CD4-positive, CD25-positive, alpha-beta regulatory T cell (primary cell): Measurements from ENCODE around the gene CACNG4. TPM values are rescaled to one million over a fixed set of nuclear protein-coding genes. Genes with fewer than 3 reads are reported as not detected.

Source experiments
- ATAC-seq, 2 donors: fragments of 150-1000 bp; cut with Tn5 transposase; one replicate each; pipeline ENCODE4 v1.10.0; 2021; ENCODE audit warnings: low read depth in 2 of 2, moderate number of reproducible peaks in 2 of 2, moderate library complexity in 1 of 2
- DNase-seq, 3 donors: peaks; one replicate each; pipeline versions ENCODE4 v3.0.0 to v3.0.0-alpha.2; 2012 to 2022; ENCODE audit warnings: mixed read lengths in 1 of 3
- H3K27ac ChIP-seq: one replicate; pipeline ENCODE4 v1.7.0; 2013; ENCODE audit warnings: mild to moderate bottlenecking, low read length; ENCODE audit not compliant: insufficient read depth, poor library complexity, severe bottlenecking
- H3K27me3 ChIP-seq: one replicate; pipeline ENCODE4 v1.7.0; 2013; ENCODE audit warnings: low read length; ENCODE audit not compliant: control insufficient read depth, insufficient read depth
- H3K36me3 ChIP-seq: one replicate; pipeline ENCODE4 v1.7.0; 2013; ENCODE audit warnings: mild to moderate bottlenecking, low read length, moderate library complexity; ENCODE audit not compliant: control insufficient read depth, insufficient read depth
- H3K4me1 ChIP-seq: 2 replicates; pipeline ENCODE4 v1.7.0; 2013; ENCODE audit warnings: mild to moderate bottlenecking, low read length; ENCODE audit not compliant: insufficient read depth, control insufficient read depth, poor library complexity, severe bottlenecking
- H3K4me3 ChIP-seq: one replicate; pipeline ENCODE4 v1.7.0; 2013; ENCODE audit warnings: low read depth, mild to moderate bottlenecking, low read length, moderate library complexity
- H3K9me3 ChIP-seq, 2 experiments: 1 replicate in 1 of 2; 2 replicates in 1 of 2; pipeline ENCODE4 v1.7.0; 2013; ENCODE audit warnings: low read length in 2 of 2, mild to moderate bottlenecking in 1 of 2, moderate library complexity in 1 of 2; ENCODE audit not compliant: control insufficient read depth in 2 of 2
- H3K27ac Mint-ChIP-seq, 3 donors: one replicate each; pipeline ENCODE4 v1.8.0; 2020 to 2022; ENCODE audit warnings: mild to moderate bottlenecking in 3 of 3, mixed read lengths in 3 of 3, moderate library complexity in 2 of 3
- H3K27me3 Mint-ChIP-seq: one replicate; pipeline ENCODE4 v1.8.0; 2022; ENCODE audit warnings: mild to moderate bottlenecking, mixed read lengths
- H3K36me3 Mint-ChIP-seq: one replicate; pipeline ENCODE4 v1.8.0; 2020; ENCODE audit warnings: mixed read lengths
- H3K4me1 Mint-ChIP-seq, 4 donors: one replicate each; pipeline ENCODE4 v1.8.0; 2020 to 2022; ENCODE audit warnings: mixed read lengths in 4 of 4, mild to moderate bottlenecking in 1 of 4
- H3K4me3 Mint-ChIP-seq, 4 donors: one replicate each; pipeline ENCODE4 v1.8.0; 2020 to 2022; ENCODE audit warnings: mild to moderate bottlenecking in 4 of 4, mixed read lengths in 4 of 4, moderate library complexity in 3 of 4
- H3K9me3 Mint-ChIP-seq, 7 donors: one replicate each; pipeline ENCODE4 v1.8.0; 2020 to 2022; ENCODE audit warnings: mixed read lengths in 7 of 7, mild to moderate bottlenecking in 3 of 7, moderate library complexity in 2 of 7
- polyA plus RNA-seq, 4 donors: library from polyadenylated mRNA; unstranded; fragments of 300-500 nt; fragmentation: Illumina TruSeq; gene quantifications; one replicate each; pipeline ENCODE4 v1.2.3, GENCODE V29; 2021
- total RNA-seq: library from RNA; stranded (reverse); gene quantifications from one replicate; pipeline ENCODE4 v1.2.3, GENCODE V29; 2022

CACNG4 gene
- total and polyA plus RNA-seq, 5 donors from 2014 or later = not detected

DNA sequence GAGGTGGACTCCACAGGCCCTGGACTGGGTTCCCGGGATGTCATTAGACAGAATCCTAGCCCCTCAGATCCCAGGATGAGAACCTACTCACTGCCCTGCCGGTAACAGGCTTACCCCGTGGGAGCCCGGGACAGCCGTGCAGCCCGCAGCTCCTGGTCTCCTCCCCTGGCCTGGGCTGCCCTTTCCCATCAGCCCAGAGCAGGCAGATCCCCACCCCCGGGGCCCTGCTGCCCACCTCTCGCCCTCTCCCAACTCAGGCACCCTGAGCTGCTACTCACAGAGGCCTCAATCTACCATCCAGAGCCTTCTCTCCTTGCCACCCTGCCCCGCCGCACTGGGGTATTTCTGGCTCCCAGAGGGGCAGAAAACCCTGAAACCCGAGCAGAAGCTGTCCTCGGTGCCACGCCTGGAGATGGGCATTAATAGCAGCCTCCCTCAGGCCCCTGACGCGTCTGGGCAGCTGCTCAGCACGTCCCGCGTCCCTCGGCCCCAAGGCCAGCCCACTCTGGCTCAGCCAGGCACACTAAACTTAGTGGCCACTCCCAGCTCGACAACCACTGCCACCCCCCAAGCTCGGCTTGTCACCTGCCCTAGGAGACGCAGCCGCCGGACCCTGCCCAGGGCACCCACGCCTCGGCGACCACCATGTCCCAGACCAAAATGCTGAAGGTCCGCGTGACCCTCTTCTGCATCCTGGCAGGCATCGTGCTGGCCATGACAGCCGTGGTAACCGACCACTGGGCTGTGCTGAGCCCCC, 79.7 kb downstream of the CACNG4 start, which contains the start of gene CACNG1:
Gene CACNG1, plus strand, starts transcription at position 539 of the 757 bp plus-strand sequence. Its CDS starts 107 bp downstream, at position 646.
- Mint-ChIP-seq H3K36me3 (no peaks in the 10 kb centered on the region), H3K4me1 (no peaks in the 10 kb centered on the region), H3K4me3 (no peak within 1 kb of the TSS), H3K27me3 (peaks cover 10% of the 10 kb centered on the region), H3K9me3 (peaks cover 0 to 21% (median 3%) of the 10 kb centered on the region in 7 donors), H3K27ac (no peak within 1 kb of the TSS)
- Histone ChIP-seq H3K9me3 (peaks cover 14 to 20% of the 10 kb centered on the region in 2 experiments), H3K27ac (no peak within 1 kb of the TSS), H3K27me3 (peaks cover 3% of the 10 kb centered on the region), H3K4me3 (no peak within 1 kb of the TSS), H3K4me1 (no peaks in the 10 kb centered on the region), H3K36me3 (no peaks in the 10 kb centered on the region)
- DNase-seq (no peak), ATAC-seq (no peak)

DNA sequence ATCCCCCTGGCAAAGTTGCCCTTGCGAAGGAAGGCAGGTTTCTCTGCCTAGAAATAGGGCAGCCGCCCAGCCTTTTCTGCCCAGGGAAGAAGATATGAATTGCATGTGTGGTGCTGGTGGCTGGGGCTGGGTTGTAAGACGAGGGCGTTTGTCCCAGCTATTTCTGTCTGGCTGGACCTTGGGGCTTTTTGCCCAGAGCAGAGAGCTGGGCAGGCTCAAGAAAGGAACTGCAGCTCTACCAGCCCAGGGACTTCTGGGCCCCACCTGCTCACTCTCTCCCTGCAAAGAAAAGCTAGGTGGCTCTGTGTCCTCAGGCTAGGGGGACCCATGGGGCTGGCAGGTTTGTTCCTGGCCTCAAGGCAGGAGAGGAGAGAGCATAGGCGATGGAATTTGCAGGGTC, 80.4 kb downstream of the CACNG4 start:
- ATAC-seq (no peak), DNase-seq (no peak)
- Mint-ChIP-seq H3K4me3 (no peak overlapping the region), H3K27ac (no peak overlapping the region), H3K36me3 (no peaks in the 10 kb centered on the region), H3K4me1 (no peaks in the 10 kb centered on the region), H3K9me3 (peaks cover 0 to 28% (median 3%) of the 10 kb centered on the region in 7 donors), H3K27me3 (peaks cover 5% of the 10 kb centered on the region)
- Histone ChIP-seq H3K4me3 (no peak overlapping the region), H3K9me3 (peaks cover 18 to 27% of the 10 kb centered on the region in 2 experiments), H3K36me3 (no peaks in the 10 kb centered on the region), H3K27ac (no peak overlapping the region), H3K27me3 (peaks cover 3% of the 10 kb centered on the region), H3K4me1 (no peaks in the 10 kb centered on the region)

DNA sequence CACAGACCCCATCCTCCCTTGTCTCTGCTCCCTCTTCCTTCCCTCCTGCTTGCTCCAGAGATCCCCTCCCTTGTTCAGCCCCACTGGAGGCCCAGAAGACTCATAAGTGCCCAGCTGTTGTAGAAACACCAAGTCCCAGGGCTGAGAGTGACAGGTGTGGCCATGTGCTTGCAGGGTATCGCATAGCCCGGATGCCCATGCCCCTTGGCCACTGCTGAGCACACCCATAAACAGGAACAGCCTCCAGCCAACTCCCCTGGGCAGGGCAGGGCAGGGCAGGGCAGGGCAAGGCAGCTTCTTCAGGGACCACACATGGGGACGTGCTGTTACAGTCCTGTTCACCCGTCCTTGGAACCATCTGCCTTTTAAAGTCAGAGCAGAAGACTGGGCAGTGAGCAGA, 81.9 kb downstream of the CACNG4 start:
- H3K4me1 Mint-ChIP-seq = no peaks in the 10 kb centered on the region
- Histone ChIP-seq H3K9me3 (peaks cover 18 to 27% of the 10 kb centered on the region in 2 experiments), H3K27me3 (peaks cover 3% of the 10 kb centered on the region), H3K4me1 (no peaks in the 10 kb centered on the region), H3K4me3 (no peak overlapping the region), H3K27ac (no peak overlapping the region), H3K36me3 (no peaks in the 10 kb centered on the region)
- no peak for DNase-seq
- no peak overlapping the region for H3K4me3 Mint-ChIP-seq
- H3K9me3 Mint-ChIP-seq = peaks cover 0 to 30% (median 4%) of the 10 kb centered on the region in 7 donors
- H3K27me3 Mint-ChIP-seq = peaks cover 5% of the 10 kb centered on the region
- H3K27ac Mint-ChIP-seq = no peak overlapping the region
- H3K36me3 Mint-ChIP-seq = no peaks in the 10 kb centered on the region
- ATAC-seq = no peak

DNA sequence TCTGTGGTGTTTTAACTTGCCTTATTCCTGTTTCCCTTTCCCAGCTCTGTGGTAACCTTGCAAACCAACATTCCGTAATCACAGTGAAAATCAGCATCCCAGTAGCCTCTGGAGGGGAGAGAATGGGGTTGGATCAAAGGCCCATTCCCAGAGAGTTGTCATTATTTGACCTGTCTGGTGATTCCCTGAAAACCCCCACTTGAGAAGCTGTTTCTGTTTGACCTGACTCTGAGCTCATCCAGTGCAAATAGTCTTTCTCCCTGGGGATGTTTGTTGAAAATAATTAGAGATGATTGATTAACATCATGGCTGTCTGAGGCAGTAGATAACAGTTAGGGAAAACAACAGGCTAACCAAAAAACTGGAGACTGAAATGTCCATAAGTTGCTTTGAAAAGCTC, 82.9 kb downstream of the CACNG4 start:
- Histone ChIP-seq H3K4me3 (no peak overlapping the region), H3K4me1 (no peaks in the 10 kb centered on the region), H3K27ac (no peak overlapping the region), H3K9me3 (peaks cover 18 to 27% of the 10 kb centered on the region in 2 experiments), H3K27me3 (peaks cover 3% of the 10 kb centered on the region), H3K36me3 (no peaks in the 10 kb centered on the region)
- Mint-ChIP-seq H3K4me3 (no peak overlapping the region), H3K36me3 (no peaks in the 10 kb centered on the region), H3K4me1 (no peaks in the 10 kb centered on the region), H3K27me3 (peaks cover 5% of the 10 kb centered on the region), H3K27ac (no peak overlapping the region), H3K9me3 (peaks cover 0 to 30% (median 4%) of the 10 kb centered on the region in 7 donors)
- DNase-seq (no peak), ATAC-seq (no peak)

DNA sequence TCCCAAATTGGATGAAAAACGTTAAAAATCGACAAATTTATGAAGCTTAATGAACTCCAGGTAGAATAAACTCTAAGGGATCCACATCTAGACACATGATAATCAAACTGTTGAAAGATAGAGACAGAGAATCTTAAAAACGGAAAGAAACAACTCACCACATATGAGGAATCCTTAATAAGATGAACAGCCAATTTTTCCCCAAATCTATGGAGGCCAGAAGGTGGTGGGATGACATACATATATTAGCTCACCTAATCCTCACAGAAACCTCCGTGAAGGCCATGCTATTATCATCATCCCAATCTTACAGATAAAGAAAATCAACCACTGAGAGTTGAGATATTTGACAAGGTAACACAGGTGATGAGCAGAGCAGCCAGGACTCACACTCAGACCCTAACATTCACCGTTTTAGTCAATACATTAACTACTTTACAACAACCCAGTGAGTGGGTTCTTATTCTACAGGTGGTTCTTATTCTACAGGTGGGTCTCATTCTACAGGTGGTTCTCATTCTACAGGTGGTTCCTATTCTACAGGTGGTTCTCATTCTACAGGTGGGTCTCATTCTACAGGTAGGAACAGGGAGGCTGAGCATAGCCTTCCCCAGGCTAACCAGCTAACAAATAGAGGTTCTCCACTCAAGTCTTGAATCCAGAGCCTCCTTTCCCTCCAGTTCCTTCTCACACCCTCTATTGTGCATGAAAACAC, 84.7 kb downstream of the CACNG4 start:
- Mint-ChIP-seq H3K27me3 (peaks cover 5% of the 10 kb centered on the region), H3K4me3 (no peak overlapping the region), H3K36me3 (no peaks in the 10 kb centered on the region), H3K4me1 (no peaks in the 10 kb centered on the region), H3K27ac (no peak overlapping the region), H3K9me3 (peaks cover 0 to 30% (median 4%) of the 10 kb centered on the region in 7 donors)
- H3K4me1 ChIP-seq = no peaks in the 10 kb centered on the region
- no peak overlapping the region for H3K27ac ChIP-seq
- H3K36me3 ChIP-seq = no peaks in the 10 kb centered on the region
- peaks cover 18 to 27% of the 10 kb centered on the region in 2 experiments for H3K9me3 ChIP-seq
- no peak for ATAC-seq
- H3K27me3 ChIP-seq = peaks cover 3% of the 10 kb centered on the region
- H3K4me3 ChIP-seq = no peak overlapping the region
- no peak for DNase-seq

DNA sequence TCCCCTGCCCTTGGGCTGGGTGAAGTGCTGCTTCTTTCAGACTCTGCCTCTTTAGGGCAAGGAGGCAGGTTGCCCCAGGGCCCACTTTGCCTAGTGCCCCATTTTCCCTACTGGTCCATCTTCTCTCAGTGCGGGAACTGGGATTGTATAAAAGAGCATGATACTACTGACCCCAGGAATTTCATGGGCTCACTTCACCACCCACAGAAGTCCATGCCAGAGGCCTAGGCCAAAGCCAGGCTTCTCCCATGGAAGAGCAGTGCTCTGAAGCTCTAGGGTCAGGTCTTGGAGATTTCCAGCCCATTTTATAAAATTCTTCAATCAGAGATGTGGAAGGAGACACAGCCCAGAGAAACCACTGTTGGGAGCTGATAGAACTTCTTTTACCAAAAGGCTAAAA, 85.6 kb downstream of the CACNG4 start:
- no peak for DNase-seq
- H3K27me3 Mint-ChIP-seq = peaks cover 5% of the 10 kb centered on the region
- H3K36me3 Mint-ChIP-seq = no peaks in the 10 kb centered on the region
- H3K36me3 ChIP-seq = no peaks in the 10 kb centered on the region
- no peak overlapping the region for H3K4me3 Mint-ChIP-seq
- H3K4me1 Mint-ChIP-seq = peaks cover 0 to 3% (median 0%) of the 10 kb centered on the region in 4 donors
- no peak overlapping the region for H3K27ac Mint-ChIP-seq
- no peaks in the 10 kb centered on the region for H3K4me1 ChIP-seq
- H3K27me3 ChIP-seq = peaks cover 3% of the 10 kb centered on the region
- H3K9me3 ChIP-seq = peaks cover 18 to 27% of the 10 kb centered on the region in 2 experiments
- H3K27ac ChIP-seq = no peak overlapping the region
- H3K4me3 ChIP-seq = no peak overlapping the region
- peaks cover 0 to 30% (median 4%) of the 10 kb centered on the region in 7 donors for H3K9me3 Mint-ChIP-seq
- no peak for ATAC-seq

DNA sequence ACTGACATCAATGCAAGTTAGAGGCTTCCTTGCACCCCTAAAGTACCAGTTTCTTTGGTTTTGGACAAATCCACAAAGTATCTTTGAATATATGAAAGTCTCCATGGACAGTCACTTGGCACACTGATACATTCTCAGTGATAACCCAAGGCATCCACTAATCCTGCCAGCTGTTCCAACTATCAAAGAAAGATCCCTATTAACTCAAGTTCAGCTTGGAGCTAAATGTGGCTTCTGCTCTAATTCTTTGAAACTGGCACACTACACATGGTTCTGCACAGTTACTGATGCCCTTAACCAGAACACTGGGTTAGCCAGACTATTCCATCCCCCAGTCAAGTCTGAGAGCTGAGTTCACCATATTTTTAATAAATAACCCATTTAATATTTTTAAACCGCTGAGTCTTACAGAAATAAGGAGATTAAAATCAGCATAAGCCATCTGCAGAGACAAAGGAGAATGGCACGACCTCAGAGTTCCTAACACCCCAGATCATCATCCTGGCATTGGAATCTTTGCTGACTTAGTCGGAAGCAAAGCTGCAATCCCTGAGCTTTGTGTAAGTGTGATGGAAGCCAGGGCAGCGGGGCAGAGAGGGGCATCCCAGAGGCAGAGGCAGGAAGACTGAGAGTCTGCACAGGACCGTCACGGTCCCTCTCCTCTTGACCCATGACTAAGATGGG, 86.1 kb downstream of the CACNG4 start:
- peaks cover 3% of the 10 kb centered on the region for H3K27me3 ChIP-seq
- ATAC-seq (no peak), DNase-seq (no peak)
- no peak overlapping the region for H3K4me3 ChIP-seq
- peaks cover 18 to 27% of the 10 kb centered on the region in 2 experiments for H3K9me3 ChIP-seq
- H3K27me3 Mint-ChIP-seq = peaks cover 5% of the 10 kb centered on the region
- H3K9me3 Mint-ChIP-seq = peaks cover 0 to 30% (median 4%) of the 10 kb centered on the region in 7 donors
- no peak overlapping the region for H3K4me3 Mint-ChIP-seq
- H3K27ac Mint-ChIP-seq = no peak overlapping the region
- no peak overlapping the region for H3K27ac ChIP-seq
- peaks cover 0 to 3% (median 0%) of the 10 kb centered on the region in 4 donors for H3K4me1 Mint-ChIP-seq
- H3K36me3 Mint-ChIP-seq = no peaks in the 10 kb centered on the region
- no peaks in the 10 kb centered on the region for H3K4me1 ChIP-seq
- no peaks in the 10 kb centered on the region for H3K36me3 ChIP-seq
